Mesendoderm (in vitro differentiated cells): Measurements from ENCODE around the gene ZDHHC12.
"Not testable (repeated sequence)": the region's sequence is repeated elsewhere in the genome, so short reads cannot be mapped to it uniquely, and the experiment has no call there.

Experiments
- DNase-seq: peaks from one replicate; pipeline ENCODE4 v3.0.0; 2013
- H2AK5ac ChIP-seq: 2 replicates; pipeline ENCODE4 v1.6.1; 2013; ENCODE audit warnings: low read length, inconsistent platforms
- H2BK120ac ChIP-seq: 2 replicates; pipeline ENCODE4 v1.6.1; 2013; ENCODE audit warnings: low read depth, mild to moderate bottlenecking, low read length, moderate library complexity, mixed read lengths
- H2BK15ac ChIP-seq: replicated peaks from 2 replicates; pipeline ENCODE4 v1.6.1; 2013; ENCODE audit warnings: low read depth, mild to moderate bottlenecking, moderate library complexity
- H2BK5ac ChIP-seq: 2 replicates; pipeline ENCODE4 v1.6.1; 2013; ENCODE audit warnings: low read length, inconsistent platforms
- H3K18ac ChIP-seq: 2 replicates; pipeline ENCODE4 v1.6.1; 2013; ENCODE audit warnings: mild to moderate bottlenecking, low read length, mixed read lengths
- H3K23ac ChIP-seq: one replicate; pipeline ENCODE4 v1.6.1; 2013; ENCODE audit warnings: low read length
- H3K27ac ChIP-seq: 2 replicates; pipeline ENCODE4 v1.5.1; 2013; ENCODE audit warnings: low read depth, mild to moderate bottlenecking, inconsistent platforms, low read length, moderate library complexity
- H3K27me3 ChIP-seq: 2 replicates; pipeline ENCODE4 v1.6.1; 2013; ENCODE audit warnings: low read length, control low read depth, mild to moderate bottlenecking, inconsistent platforms; ENCODE audit not compliant: insufficient read depth, poor library complexity
- H3K36me3 ChIP-seq: 2 replicates; pipeline ENCODE4 v1.6.1; 2013; ENCODE audit warnings: low read length, inconsistent platforms; ENCODE audit not compliant: control insufficient read depth, insufficient read depth
- H3K4ac ChIP-seq: one replicate; pipeline ENCODE4 v1.6.1; 2013; ENCODE audit warnings: low read depth, mild to moderate bottlenecking, low read length, moderate library complexity
- H3K4me1 ChIP-seq: 2 replicates; pipeline ENCODE4 v1.6.1; 2013; ENCODE audit warnings: low read depth, low read length, inconsistent platforms; ENCODE audit not compliant: control insufficient read depth
- H3K4me2 ChIP-seq: 2 replicates; pipeline ENCODE4 v1.6.1; 2013; ENCODE audit warnings: low read length
- H3K4me3 ChIP-seq: 2 replicates; pipeline ENCODE4 v1.5.1; 2013; ENCODE audit warnings: mild to moderate bottlenecking, low read length
- H3K56ac ChIP-seq: one replicate; pipeline ENCODE4 v1.6.1; 2013; ENCODE audit warnings: low read length
- H3K79me1 ChIP-seq: 2 replicates; pipeline ENCODE4 v1.6.1; 2013; ENCODE audit warnings: low read length, inconsistent platforms
- H3K79me2 ChIP-seq: 2 replicates; pipeline ENCODE4 v1.6.1; 2013; ENCODE audit warnings: mild to moderate bottlenecking, low read length; ENCODE audit not compliant: control insufficient read depth, insufficient read depth
- H3K9ac ChIP-seq: 2 replicates; pipeline ENCODE4 v1.6.1; 2013; ENCODE audit warnings: low read length, inconsistent platforms
- H4K5ac ChIP-seq: one replicate; pipeline ENCODE4 v1.6.1; 2013; ENCODE audit warnings: low read length
- H4K8ac ChIP-seq: one replicate; pipeline ENCODE4 v1.6.1; 2013; ENCODE audit warnings: low read depth, mild to moderate bottlenecking, control low read depth, low read length, moderate library complexity
- WGBS: extraction: QIAGEN DNeasy Blood & Tissue Kit; methylation state at CpG from one replicate; pipeline ENCODE4 v1.1.7; 2013; ENCODE audit warnings: low lambda C conversion rate, missing lambda C conversion rate; ENCODE audit not compliant: insufficient coverage; ENCODE audit errors: extremely low coverage; 5-methylcytosine and 5-hydroxymethylcytosine counted together

The ZDHHC12 gene

GRCh38 chr9:128696923-128697707 lies 26.8 kb downstream of the ZDHHC12 start:
- H3K56ac ChIP-seq: no peak overlapping the region
- H3K27ac ChIP-seq: no peak overlapping the region
- no CpG with 5 or more reads among the region's 8 CpGs for WGBS
- no peak overlapping the region for H2AK5ac ChIP-seq
- H3K27me3 ChIP-seq: no peaks in the 10 kb centered on the region
- no peak overlapping the region for H2BK15ac ChIP-seq
- H2BK5ac ChIP-seq: no peak overlapping the region
- no peak overlapping the region for H3K4me3 ChIP-seq
- no peak overlapping the region for H3K9ac ChIP-seq
- DNase-seq: peak; percentile 29
- H3K79me1 ChIP-seq: peaks cover 2% of the 10 kb centered on the region
- H4K8ac ChIP-seq: no peak overlapping the region
- no peak overlapping the region for H4K5ac ChIP-seq
- H3K36me3 ChIP-seq: peaks cover 8% of the 10 kb centered on the region
- no peak overlapping the region for H3K23ac ChIP-seq
- H3K4me1 ChIP-seq: no peaks in the 10 kb centered on the region
- no peak overlapping the region for H3K18ac ChIP-seq
- H3K4ac ChIP-seq: no peak overlapping the region
- no peak overlapping the region for H2BK120ac ChIP-seq
- H3K79me2 ChIP-seq: peaks cover 2% of the 10 kb centered on the region
- no peak overlapping the region for H3K4me2 ChIP-seq

GRCh38 chr9:128694344-128694743 lies 29.6 kb downstream of the ZDHHC12 start:
- Histone ChIP-seq H2AK5ac (no peak overlapping the region), H2BK120ac (no peak overlapping the region), H3K9ac (no peak overlapping the region), H3K4me3 (no peak overlapping the region), H3K4ac (no peak overlapping the region), H3K27ac (no peak overlapping the region), H3K27me3 (no peaks in the 10 kb centered on the region), H3K23ac (no peak overlapping the region), H3K79me1 (peaks cover 3% of the 10 kb centered on the region), H2BK15ac (no peak overlapping the region), H3K18ac (no peak overlapping the region), H2BK5ac (no peak overlapping the region), H4K5ac (no peak overlapping the region), H3K36me3 (peaks cover 9% of the 10 kb centered on the region), H4K8ac (no peak overlapping the region), H3K79me2 (peaks cover 21% of the 10 kb centered on the region), H3K4me2 (no peak overlapping the region), H3K56ac (no peak overlapping the region), H3K4me1 (no peaks in the 10 kb centered on the region)
- no CpG with 5 or more reads among the region's 6 CpGs for WGBS
- DNase-seq: no peak

GRCh38 chr9:128693738-128694137 lies 30.2 kb downstream of the ZDHHC12 start:
- H3K9ac ChIP-seq, H4K5ac ChIP-seq, DNase-seq, H3K4me2 ChIP-seq, H3K4ac ChIP-seq, H2BK15ac ChIP-seq, H3K23ac ChIP-seq, H3K27me3 ChIP-seq, H4K8ac ChIP-seq, H3K27ac ChIP-seq, H2BK120ac ChIP-seq, H3K36me3 ChIP-seq, H2BK5ac ChIP-seq, H3K79me1 ChIP-seq, H3K56ac ChIP-seq, H3K18ac ChIP-seq, H2AK5ac ChIP-seq, H3K4me1 ChIP-seq, H3K4me3 ChIP-seq: not testable (repeated sequence)
- WGBS: 100% methylated on average over 2 of the region's 3 CpGs
- H3K79me2 ChIP-seq: peaks cover 21% of the 10 kb centered on the region

- Histone ChIP-seq H4K8ac (no peak overlapping the region), H3K56ac (peak overlapping the region; percentile 87), H3K23ac (no peak overlapping the region), H4K5ac (no peak overlapping the region), H3K18ac (no peak overlapping the region), H2BK5ac (no peak overlapping the region), H2BK120ac (no peak overlapping the region), H3K4me2 (peak overlapping the region; percentile 60), H3K79me2 (peaks cover 45% of the 10 kb centered on the region), H2AK5ac (no peak overlapping the region), H3K9ac (peak overlapping the region; percentile 72), H2BK15ac (no peak overlapping the region), H3K4me1 (peaks cover 2% of the 10 kb centered on the region), H3K27me3 (no peaks in the 10 kb centered on the region), H3K79me1 (peaks cover 7% of the 10 kb centered on the region), H3K4me3 (peak overlapping the region; percentile 67), H3K27ac (no peak overlapping the region), H3K36me3 (peaks cover 5% of the 10 kb centered on the region), H3K4ac (no peak overlapping the region)
- DNase-seq: no peak
- no CpG with 5 or more reads among the region's 5 CpGs for WGBS
Observed at GRCh38 chr9:128690684-128691034, 33.3 kb downstream of the ZDHHC12 start.

- Histone ChIP-seq H3K4ac (peak overlapping the region; percentile 100), H2BK120ac (peak overlapping the region; percentile 83), H3K4me3 (peak overlapping the region; percentile 67), H3K79me1 (peaks cover 11% of the 10 kb centered on the region), H4K5ac (no peak overlapping the region), H3K56ac (peak overlapping the region; percentile 87), H2BK15ac (no peak overlapping the region), H3K79me2 (peaks cover 51% of the 10 kb centered on the region), H3K9ac (peak overlapping the region; percentile 72), H3K4me1 (peaks cover 6% of the 10 kb centered on the region), H3K27me3 (no peaks in the 10 kb centered on the region), H2BK5ac (no peak overlapping the region), H3K27ac (peak overlapping the region; percentile 91), H3K23ac (no peak overlapping the region), H4K8ac (peak overlapping the region; percentile 90), H3K4me2 (peak overlapping the region; percentile 60), H3K36me3 (peaks cover 5% of the 10 kb centered on the region), H2AK5ac (no peak overlapping the region), H3K18ac (peak overlapping the region; percentile 100)
- DNase-seq: peak; percentile 70
- WGBS: no CpG with 5 or more reads among the region's 83 CpGs
Observed at GRCh38 chr9:128689820-128690683, 33.9 kb downstream of the ZDHHC12 start.
